ENCODE results near the gene EFCAB9. TPM values are rescaled to one million over a fixed set of nuclear protein-coding genes. Genes with fewer than 3 reads are reported as not detected.

The EFCAB9 gene
- polyA plus RNA-seq, 1 donor from 2014 or later = not detected

GRCh38 chr5:172185096-172185461, 8.9 kb upstream of the EFCAB9 start:
- Histone ChIP-seq H4K20me1 (ENCODE audit: insufficient read depth) (no peaks in the 10 kb centered on the region), H3K79me2 (replicated peaks; ENCODE audit: insufficient read depth, low read length) (no peaks in the 10 kb centered on the region), H3K4me3 (ENCODE audit: low read length) (no peak overlapping the region), H3K9ac (ENCODE audit: low read length) (no peak overlapping the region), H2AFZ (ENCODE audit: low read depth, low read length) (no peak overlapping the region), H3K9me2 (ENCODE audit: insufficient read depth, low read length) (no peaks in the 10 kb centered on the region), H3K36me3 (ENCODE audit: insufficient read depth, low read length) (no peaks in the 10 kb centered on the region), H3K9me3 (ENCODE audit: low read length) (no peaks in the 10 kb centered on the region), H3K27ac (ENCODE audit: low read length) (no peak overlapping the region), H3F3A (ENCODE audit: insufficient read depth, low read length, poor library complexity, severe bottlenecking) (no peaks in the 10 kb centered on the region), H3K4me2 (ENCODE audit: low read length) (no peak overlapping the region), H3K27me3 (ENCODE audit: insufficient read depth, low read depth, low read length) (peaks cover 13% of the 10 kb centered on the region)
- no peak for TF ChIP-seq REST (IDR thresholded peaks at IDR 0.05; ENCODE audit: borderline replicate concordance)
- no peak for TF ChIP-seq EZH2 (IDR thresholded peaks at IDR 0.05; ENCODE audit: borderline replicate concordance, insufficient read depth, low read length, poor library complexity, severe bottlenecking)
- no peak for TF ChIP-seq TAF1 (IDR thresholded peaks at IDR 0.05; ENCODE audit: low read depth)
- TF ChIP-seq RAD21 (conservative IDR thresholded peaks at IDR 0.05) = no peak
- TF ChIP-seq SMC3 (conservative IDR thresholded peaks at IDR 0.05; ENCODE audit: poor library complexity) = no peak
- no peak for TF ChIP-seq EP300 (conservative IDR thresholded peaks at IDR 0.05; ENCODE audit: poor library complexity, severe bottlenecking)
- TF ChIP-seq CTCF (IDR thresholded peaks at IDR 0.05; ENCODE audit: poor library complexity, severe bottlenecking) = no peak
- TF ChIP-seq POLR2AphosphoS5 (IDR thresholded peaks at IDR 0.05) = no peak
- no peak for TF ChIP-seq MXI1 (conservative IDR thresholded peaks at IDR 0.05; ENCODE audit: poor library complexity, severe bottlenecking)

GRCh38 chr5:172186114-172186695, 7.8 kb upstream of the EFCAB9 start:
- no peak for TF ChIP-seq POLR2AphosphoS5 (IDR thresholded peaks at IDR 0.05)
- H3F3A ChIP-seq (ENCODE audit: insufficient read depth, low read length, poor library complexity, severe bottlenecking) = no peaks in the 10 kb centered on the region
- peaks cover 13% of the 10 kb centered on the region for H3K27me3 ChIP-seq (ENCODE audit: insufficient read depth, low read depth, low read length)
- no peak overlapping the region for H3K9ac ChIP-seq (ENCODE audit: low read length)
- no peaks in the 10 kb centered on the region for H3K36me3 ChIP-seq (ENCODE audit: insufficient read depth, low read length)
- no peaks in the 10 kb centered on the region for H4K20me1 ChIP-seq (ENCODE audit: insufficient read depth)
- no peak overlapping the region for H2AFZ ChIP-seq (ENCODE audit: low read depth, low read length)
- H3K4me2 ChIP-seq (ENCODE audit: low read length) = no peak overlapping the region
- no peak overlapping the region for H3K27ac ChIP-seq (ENCODE audit: low read length)
- no peaks in the 10 kb centered on the region for H3K9me3 ChIP-seq (ENCODE audit: low read length)
- no peaks in the 10 kb centered on the region for H3K79me2 ChIP-seq (replicated peaks; ENCODE audit: insufficient read depth, low read length)
- H3K4me3 ChIP-seq (ENCODE audit: low read length) = peak overlapping the region; percentile 97
- no peaks in the 10 kb centered on the region for H3K9me2 ChIP-seq (ENCODE audit: insufficient read depth, low read length)

Data from neural cell (in vitro differentiated cells).